OCI-LY1 (cell line): ENCODE results near the gene CDK10.

Experiments used
- H2AFZ ChIP-seq: fragments of 200-600 bp; sonication (generic), shearing (Covaris generic); 2 replicates; pipeline ENCODE4 v1.6.0; 2014; ENCODE audit warnings: antibody characterized with exemption, mild to moderate bottlenecking, low read length
- H3F3A ChIP-seq: fragments of 200-600 bp; sonication (generic), shearing (Covaris generic); 2 replicates; pipeline ENCODE4 v1.6.0; 2014; ENCODE audit warnings: mild to moderate bottlenecking, antibody characterized with exemption, low read length, moderate library complexity; ENCODE audit not compliant: insufficient read depth
- H3K27ac ChIP-seq: fragments of 200-600 bp; sonication (generic); 2 replicates; pipeline ENCODE4 v1.5.1; 2014; ENCODE audit warnings: low read length, mixed run types, mild to moderate bottlenecking, low read depth; ENCODE audit not compliant: poor library complexity, severe bottlenecking
- H3K27me3 ChIP-seq: fragments of 200-600 bp; sonication (generic); 2 replicates; pipeline ENCODE4 v1.6.0; 2014; ENCODE audit warnings: antibody characterized with exemption, mild to moderate bottlenecking, low read length, moderate library complexity; ENCODE audit not compliant: insufficient read depth
- H3K36me3 ChIP-seq: fragments of 200-600 bp; sonication (generic); 2 replicates; pipeline ENCODE4 v1.6.1; 2014; ENCODE audit warnings: mild to moderate bottlenecking, antibody characterized with exemption, low read length, moderate library complexity, mixed read lengths; ENCODE audit not compliant: insufficient read depth
- H3K4me1 ChIP-seq: fragments of 200-600 bp; sonication (generic); 2 replicates; pipeline ENCODE4 v1.5.1; 2014; ENCODE audit warnings: mild to moderate bottlenecking, low read length, moderate library complexity; ENCODE audit not compliant: insufficient read depth, severe bottlenecking
- H3K4me2 ChIP-seq: fragments of 200-600 bp; sonication (generic), shearing (Covaris generic); 2 replicates; pipeline ENCODE4 v1.6.1; 2014; ENCODE audit warnings: low read length
- H3K4me3 ChIP-seq: fragments of 200-600 bp; sonication (generic); 2 replicates; pipeline ENCODE4 v1.5.1; 2014; ENCODE audit warnings: low read length, low read depth, mild to moderate bottlenecking, mixed read lengths; ENCODE audit not compliant: poor library complexity, severe bottlenecking
- H3K79me2 ChIP-seq: fragments of 200-600 bp; shearing (Covaris generic); 2 replicates; pipeline ENCODE4 v1.6.1; 2016; ENCODE audit warnings: mixed run types, low read length, mixed read lengths; ENCODE audit not compliant: insufficient read depth
- H3K9ac ChIP-seq: fragments of 200-600 bp; sonication (generic), shearing (Covaris generic); 2 replicates; pipeline ENCODE4 v1.6.1; 2014; ENCODE audit warnings: mild to moderate bottlenecking, low read length, mixed read lengths
- H3K9me2 ChIP-seq: fragments of 200-600 bp; sonication (generic), shearing (Covaris generic); 2 replicates; pipeline ENCODE4 v1.6.1; 2014; ENCODE audit warnings: low read depth, mild to moderate bottlenecking, low read length, mixed read lengths
- H3K9me3 ChIP-seq: fragments of 200-600 bp; shearing (Covaris generic); 2 replicates; pipeline ENCODE4 v1.6.1; 2014; ENCODE audit warnings: low read length, mixed read lengths
- H4K20me1 ChIP-seq: fragments of 200-600 bp; sonication (generic), shearing (Covaris generic); 2 replicates; pipeline ENCODE4 v1.6.0; 2016; ENCODE audit warnings: mild to moderate bottlenecking, low read length; ENCODE audit not compliant: insufficient read depth
- EZH2 ChIP-seq: fragments of 200-600 bp; sonication (generic), shearing (Covaris generic); IDR thresholded peaks from 2 replicates; pipeline ENCODE4 v1.8.0; 2017; ENCODE audit warnings: borderline replicate concordance, mixed run types, mild to moderate bottlenecking, antibody characterized with exemption, low read length, moderate library complexity, mixed read lengths
- TF ChIP-seq, protein P1 (sequence below): fragments of 200-600 bp; sonication (generic), shearing (Covaris generic); IDR thresholded peaks from 2 replicates; pipeline ENCODE4 v1.5.1; 2017; ENCODE audit warnings: mild to moderate bottlenecking, antibody characterized with exemption, low read length, moderate library complexity, mixed read lengths

The CDK10 gene

DNA sequence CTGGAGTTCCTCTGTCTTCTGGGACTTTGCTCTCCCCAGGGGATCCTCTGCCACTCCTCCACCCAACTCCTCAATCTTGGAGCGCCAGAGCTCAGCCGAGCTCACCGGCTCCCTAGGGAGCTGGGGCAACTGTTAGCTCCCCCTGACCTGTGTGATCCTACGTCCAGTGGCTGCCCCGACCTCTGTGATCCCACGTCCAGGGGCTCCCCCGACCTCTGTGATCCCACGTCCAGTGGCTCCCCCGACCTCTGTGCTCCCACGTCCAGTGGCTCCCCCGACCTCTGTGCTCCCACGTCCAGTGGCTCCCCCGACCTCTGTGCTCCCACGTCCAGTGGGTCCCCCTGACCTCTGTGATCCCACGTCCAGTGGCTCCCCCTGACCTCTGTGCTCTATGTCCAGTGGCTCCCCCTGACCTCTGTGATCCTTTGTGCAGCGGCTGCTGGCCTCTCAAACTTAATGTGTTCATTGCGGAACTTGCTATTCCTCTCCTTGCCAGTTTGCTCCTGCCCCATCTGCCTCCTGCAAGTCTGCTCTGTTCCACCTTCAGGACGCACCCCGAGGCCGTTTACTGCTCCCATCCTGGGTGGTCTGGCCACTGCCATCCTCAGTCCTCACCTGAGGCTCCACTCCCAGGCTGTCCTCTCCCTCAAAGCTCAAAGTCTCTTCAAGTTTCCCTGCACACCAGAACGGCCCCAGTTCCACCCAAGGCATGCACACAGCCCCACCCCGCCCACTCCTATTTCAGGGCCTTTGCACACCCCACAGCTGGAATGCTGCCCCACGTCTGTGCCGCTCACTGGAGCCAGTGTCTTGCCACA, 31.4 kb downstream of the CDK10 start:
- Histone ChIP-seq H3K9me2 (no peaks in the 10 kb centered on the region), H3K9ac (no peak overlapping the region), H3F3A (0 out of 2 replicates have a peak, but pooled peaks cover 2% of the 10 kb centered on the region), H3K9me3 (no peaks in the 10 kb centered on the region), H3K4me2 (no peak overlapping the region), H3K4me3 (no peak overlapping the region), H3K4me1 (peaks cover 20% of the 10 kb centered on the region), H2AFZ (no peak overlapping the region), H3K27ac (no peak overlapping the region), H3K36me3 (peaks cover 44% of the 10 kb centered on the region), H4K20me1 (no peaks in the 10 kb centered on the region), H3K79me2 (no peaks in the 10 kb centered on the region), H3K27me3 (no peaks in the 10 kb centered on the region)
- no peak for TF ChIP-seq EZH2
- TF ChIP-seq, protein P1, sequence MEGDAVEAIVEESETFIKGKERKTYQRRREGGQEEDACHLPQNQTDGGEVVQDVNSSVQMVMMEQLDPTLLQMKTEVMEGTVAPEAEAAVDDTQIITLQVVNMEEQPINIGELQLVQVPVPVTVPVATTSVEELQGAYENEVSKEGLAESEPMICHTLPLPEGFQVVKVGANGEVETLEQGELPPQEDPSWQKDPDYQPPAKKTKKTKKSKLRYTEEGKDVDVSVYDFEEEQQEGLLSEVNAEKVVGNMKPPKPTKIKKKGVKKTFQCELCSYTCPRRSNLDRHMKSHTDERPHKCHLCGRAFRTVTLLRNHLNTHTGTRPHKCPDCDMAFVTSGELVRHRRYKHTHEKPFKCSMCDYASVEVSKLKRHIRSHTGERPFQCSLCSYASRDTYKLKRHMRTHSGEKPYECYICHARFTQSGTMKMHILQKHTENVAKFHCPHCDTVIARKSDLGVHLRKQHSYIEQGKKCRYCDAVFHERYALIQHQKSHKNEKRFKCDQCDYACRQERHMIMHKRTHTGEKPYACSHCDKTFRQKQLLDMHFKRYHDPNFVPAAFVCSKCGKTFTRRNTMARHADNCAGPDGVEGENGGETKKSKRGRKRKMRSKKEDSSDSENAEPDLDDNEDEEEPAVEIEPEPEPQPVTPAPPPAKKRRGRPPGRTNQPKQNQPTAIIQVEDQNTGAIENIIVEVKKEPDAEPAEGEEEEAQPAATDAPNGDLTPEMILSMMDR = no peak

- no peaks in the 10 kb centered on the region for H3K9me2 ChIP-seq
- no peaks in the 10 kb centered on the region for H4K20me1 ChIP-seq
- peaks cover 17% of the 10 kb centered on the region for H3K4me1 ChIP-seq
- H3K9ac ChIP-seq = peak overlapping the region; percentile 85
- H3F3A ChIP-seq = 0 out of 2 replicates have a peak, but pooled peaks cover 2% of the 10 kb centered on the region
- H3K27me3 ChIP-seq = no peaks in the 10 kb centered on the region
- H3K27ac ChIP-seq = no peak overlapping the region
- no peaks in the 10 kb centered on the region for H3K79me2 ChIP-seq
- no peak overlapping the region for H2AFZ ChIP-seq
- peak overlapping the region; percentile 85 for H3K4me3 ChIP-seq
- peak overlapping the region; percentile 66 for H3K4me2 ChIP-seq
- no peaks in the 10 kb centered on the region for H3K9me3 ChIP-seq
- peaks cover 41% of the 10 kb centered on the region for H3K36me3 ChIP-seq
- no peak for TF ChIP-seq EZH2
- TF ChIP-seq, protein P1 = no peak
These were observed 34.0 kb downstream of the CDK10 start for GRCh38 chr16:89720551-89720812.

- Histone ChIP-seq H2AFZ (no peak within 1 kb of the TSS), H3K4me3 (peak within 1 kb of the TSS; percentile 85), H3K9me3 (no peaks in the 10 kb centered on the region), H4K20me1 (no peaks in the 10 kb centered on the region), H3K27ac (no peak within 1 kb of the TSS), H3K4me1 (peaks cover 17% of the 10 kb centered on the region), H3F3A (0 out of 2 replicates have a peak, but pooled peaks cover 2% of the 10 kb centered on the region), H3K36me3 (peaks cover 38% of the 10 kb centered on the region), H3K9ac (peak within 1 kb of the TSS; percentile 85), H3K9me2 (no peaks in the 10 kb centered on the region), H3K79me2 (no peaks in the 10 kb centered on the region), H3K4me2 (peak within 1 kb of the TSS; percentile 66), H3K27me3 (no peaks in the 10 kb centered on the region)
- TF ChIP-seq EZH2 = no peak
- TF ChIP-seq, protein P1 = no peak
These were observed 34.5 kb downstream of the CDK10 start, which contains the start of the genes VPS9D1 and ZNF276 for GRCh38 chr16:89720813-89721545. TSS of gene VPS9D1 (minus strand) at chr16:89720898. CDS start at chr16:89720861, 37 bp downstream. TSS of gene ZNF276 (plus strand) at chr16:89721537. CDS start at chr16:89721641, 104 bp downstream.
